H9 (cell line): ENCODE data around the gene SNAP25. TPM values are rescaled to one million over a fixed set of nuclear protein-coding genes. Genes with fewer than 3 reads are reported as not detected.

Experiments used
- DNase-seq: peaks from one replicate; pipeline ENCODE4 v3.0.0-alpha.2; 2017
- H2AFZ ChIP-seq: one replicate; pipeline ENCODE4 v1.6.1; 2013; ENCODE audit warnings: mild to moderate bottlenecking, low read length, control low read depth, moderate library complexity
- H2AK5ac ChIP-seq: 2 replicates; pipeline ENCODE4 v1.6.1; 2013; ENCODE audit warnings: low read length, control low read depth, mixed read lengths; ENCODE audit not compliant: insufficient read length
- H2BK120ac ChIP-seq: one replicate; pipeline ENCODE4 v1.6.1; 2013; ENCODE audit warnings: low read depth, mild to moderate bottlenecking, low read length, control low read depth, inconsistent platforms; ENCODE audit not compliant: poor library complexity, severe bottlenecking
- H2BK12ac ChIP-seq: 2 replicates; pipeline ENCODE4 v1.6.1; 2013; ENCODE audit warnings: low read length, control low read depth, mixed read lengths, low read depth; ENCODE audit not compliant: insufficient read length
- H2BK15ac ChIP-seq: 2 replicates; pipeline ENCODE4 v1.6.1; 2013; ENCODE audit warnings: low read depth, low read length, control low read depth
- H2BK20ac ChIP-seq: one replicate; pipeline ENCODE4 v1.6.1; 2013; ENCODE audit warnings: low read depth, mild to moderate bottlenecking, low read length, control low read depth, inconsistent platforms; ENCODE audit not compliant: poor library complexity, severe bottlenecking
- H2BK5ac ChIP-seq: 2 replicates; pipeline ENCODE4 v1.6.1; 2013; ENCODE audit warnings: low read length, control low read depth, mixed read lengths; ENCODE audit not compliant: insufficient read length
- H3K14ac ChIP-seq: 2 replicates; pipeline ENCODE4 v1.6.1; 2013; ENCODE audit warnings: low read length, control low read depth; ENCODE audit not compliant: insufficient read depth
- H3K18ac ChIP-seq: 2 replicates; pipeline ENCODE4 v1.6.1; 2013; ENCODE audit warnings: low read depth, mild to moderate bottlenecking, mixed read lengths, low read length, control low read depth; ENCODE audit not compliant: insufficient read length
- H3K23ac ChIP-seq: 2 replicates; pipeline ENCODE4 v1.6.1; 2013; ENCODE audit warnings: low read length, control low read depth, mixed read lengths, low read depth; ENCODE audit not compliant: insufficient read length
- H3K23me2 ChIP-seq: 2 replicates; pipeline ENCODE4 v1.6.1; 2013; ENCODE audit warnings: low read depth, mild to moderate bottlenecking, mixed read lengths, low read length, control low read depth; ENCODE audit not compliant: insufficient read length, poor library complexity, severe bottlenecking
- H3K27ac ChIP-seq: 2 replicates; pipeline ENCODE4 v1.5.1; 2013; ENCODE audit warnings: low read length, control low read depth, mixed read lengths, low read depth; ENCODE audit not compliant: insufficient read length
- H3K27me3 ChIP-seq: 2 replicates; pipeline ENCODE4 v1.6.1; 2013; ENCODE audit warnings: low read length, control low read depth, inconsistent platforms; ENCODE audit not compliant: insufficient read depth
- H3K4ac ChIP-seq: 2 replicates; pipeline ENCODE4 v1.6.1; 2013; ENCODE audit warnings: low read depth, mild to moderate bottlenecking, control low read depth, inconsistent platforms, low read length, moderate library complexity
- H3K4me1 ChIP-seq: 2 replicates; pipeline ENCODE4 v1.6.1; 2013; ENCODE audit warnings: low read length, control low read depth, inconsistent platforms; ENCODE audit not compliant: insufficient read depth
- H3K4me2 ChIP-seq: 2 replicates; pipeline ENCODE4 v1.6.1; 2013; ENCODE audit warnings: low read length, control low read depth, mixed read lengths; ENCODE audit not compliant: insufficient read length, insufficient read depth
- H3K56ac ChIP-seq: 2 replicates; pipeline ENCODE4 v1.6.1; 2013; ENCODE audit warnings: low read depth, mild to moderate bottlenecking, mixed read lengths, low read length, control low read depth; ENCODE audit not compliant: insufficient read length
- H3K79me1 ChIP-seq: 2 replicates; pipeline ENCODE4 v1.6.1; 2013; ENCODE audit warnings: low read depth, mild to moderate bottlenecking, moderate library complexity, low read length, control low read depth, inconsistent platforms; ENCODE audit not compliant: insufficient read depth, poor library complexity, severe bottlenecking
- H3K79me2 ChIP-seq: 2 replicates; pipeline ENCODE4 v1.6.1; 2013; ENCODE audit warnings: low read length, control low read depth, inconsistent platforms; ENCODE audit not compliant: insufficient read depth
- H3K9ac ChIP-seq: 2 replicates; pipeline ENCODE4 v1.6.1; 2013; ENCODE audit warnings: low read length, control low read depth, mixed read lengths; ENCODE audit not compliant: insufficient read length; ENCODE audit errors: extremely low read depth
- H3K9me3 ChIP-seq: one replicate; pipeline ENCODE4 v1.6.1; 2013; ENCODE audit warnings: low read depth, low read length, inconsistent platforms; ENCODE audit not compliant: control insufficient read depth
- H3T11ph ChIP-seq: one replicate; pipeline ENCODE4 v1.6.1; 2013; ENCODE audit warnings: mild to moderate bottlenecking, low read length, control low read depth, inconsistent platforms
- H4K20me1 ChIP-seq: one replicate; pipeline ENCODE4 v1.6.1; 2013; ENCODE audit not compliant: control insufficient read depth, insufficient read length, insufficient read depth
- H4K5ac ChIP-seq: 2 replicates; pipeline ENCODE4 v1.6.1; 2013; ENCODE audit warnings: low read depth, mild to moderate bottlenecking, mixed read lengths, low read length, control low read depth; ENCODE audit not compliant: insufficient read length
- H4K8ac ChIP-seq: replicated peaks from 2 replicates; pipeline ENCODE4 v1.6.1; 2013; ENCODE audit warnings: low read length, control low read depth, mixed read lengths, low read depth; ENCODE audit not compliant: insufficient read length
- H4K91ac ChIP-seq: 2 replicates; pipeline ENCODE4 v1.6.1; 2013; ENCODE audit warnings: low read depth, mild to moderate bottlenecking, moderate library complexity, mixed read lengths, low read length, control low read depth; ENCODE audit not compliant: insufficient read length
- H3K27ac Mint-ChIP-seq, 3 experiments: 2 replicates in 2 of 3; 3 replicates in 1 of 3; pipeline ENCODE4 v1.8.0; 2020 to 2021; ENCODE audit warnings: mixed read lengths in 3 of 3, mild to moderate bottlenecking in 1 of 3, moderate library complexity in 1 of 3
- H3K27me3 Mint-ChIP-seq: 2 replicates; pipeline ENCODE4 v1.8.0; 2021; ENCODE audit warnings: low read depth, mild to moderate bottlenecking, moderate library complexity, mixed read lengths
- H3K36me3 Mint-ChIP-seq, 3 experiments: 2 replicates in 2 of 3; 3 replicates in 1 of 3; pipeline ENCODE4 v1.8.0; 2020 to 2021; ENCODE audit warnings: low read depth in 3 of 3, mixed read lengths in 3 of 3; ENCODE audit not compliant: insufficient read depth in 1 of 3
- H3K4me1 Mint-ChIP-seq, 2 experiments: 2 replicates each; pipeline ENCODE4 v1.8.0; 2020; ENCODE audit warnings: mixed read lengths in 2 of 2
- H3K4me3 Mint-ChIP-seq, 2 experiments: 2 replicates in 1 of 2; 3 replicates in 1 of 2; pipeline ENCODE4 v1.8.0; 2020 to 2021; ENCODE audit warnings: mild to moderate bottlenecking in 2 of 2, mixed read lengths in 2 of 2, moderate library complexity in 1 of 2
- H3K9me3 Mint-ChIP-seq, 2 experiments: 2 replicates in 1 of 2; 3 replicates in 1 of 2; pipeline ENCODE4 v1.8.0; 2020; ENCODE audit warnings: mild to moderate bottlenecking in 2 of 2, mixed read lengths in 2 of 2, moderate library complexity in 1 of 2
- CTCF ChIP-seq: fragments of 200-600 bp; sonication (generic); conservative IDR thresholded peaks from 3 replicates; pipeline ENCODE4 v1.8.0; 2021; ENCODE audit warnings: antibody characterized with exemption, mild to moderate bottlenecking
- WGBS: extraction: QIAGEN DNeasy Blood & Tissue Kit; methylation state at CpG from one replicate; pipeline ENCODE4 v1.1.7; 2013; ENCODE audit warnings: missing lambda C conversion rate, low lambda C conversion rate, mixed read lengths; ENCODE audit not compliant: insufficient read length; ENCODE audit errors: extremely low coverage; 5-methylcytosine and 5-hydroxymethylcytosine counted together
- total RNA-seq: library from RNA; stranded (reverse); gene quantifications from 2 replicates; pipeline ENCODE4 v1.2.1, GENCODE V29; 2021

Gene SNAP25
- total RNA-seq, 1 experiment from 2014 or later, result 0.13 TPM

DNA sequence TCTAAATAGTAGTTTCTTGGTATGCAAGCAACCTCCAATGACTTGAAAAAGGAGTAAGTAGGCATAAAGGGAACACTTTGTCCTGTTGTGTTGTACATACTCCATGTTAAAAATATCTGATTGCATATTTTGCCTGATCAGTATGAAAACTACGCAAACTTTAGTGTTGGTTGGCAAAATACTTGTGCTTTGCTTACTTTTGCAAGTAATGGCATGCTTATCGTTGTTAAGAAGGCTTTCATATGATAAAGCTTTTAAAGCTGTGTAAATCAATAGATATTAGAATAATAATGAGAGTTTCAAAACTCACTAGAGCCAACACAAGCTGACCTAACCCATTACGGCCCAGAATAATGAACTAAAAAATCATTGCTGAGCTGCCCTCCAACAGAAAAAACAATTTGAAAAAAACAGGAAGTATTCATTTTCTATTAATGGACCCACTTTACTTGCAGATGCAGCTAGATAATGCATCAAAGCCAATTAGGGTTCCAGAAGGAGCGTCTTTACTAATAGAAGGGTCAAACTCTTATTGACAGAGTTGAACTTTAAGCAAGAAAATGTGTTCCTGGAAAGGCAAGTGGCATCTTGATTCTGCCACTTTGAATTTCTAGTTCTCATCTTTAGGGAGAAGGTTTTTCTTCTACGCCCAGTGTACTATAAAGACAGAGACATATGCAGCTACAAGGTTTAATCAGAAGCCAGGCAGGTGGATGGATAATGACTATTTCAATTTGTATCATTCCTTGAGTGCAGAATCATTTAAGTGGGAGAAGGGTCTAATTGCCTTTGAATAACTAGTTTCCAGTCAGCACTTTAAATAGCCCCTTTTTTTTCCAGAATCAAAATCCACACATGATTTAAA is 82.2 kb downstream of the SNAP25 start:
- Histone ChIP-seq H2BK5ac (no peak overlapping the region), H3K4me2 (peak overlapping the region; percentile 73), H2BK15ac (no peak overlapping the region), H3K79me1 (no peaks in the 10 kb centered on the region), H3K27ac (no peak overlapping the region), H2BK20ac (no peak overlapping the region), H3K56ac (no peak overlapping the region), H3K23ac (no peak overlapping the region), H3K9me3 (no peaks in the 10 kb centered on the region), H4K91ac (no peak overlapping the region), H4K8ac (no peak overlapping the region), H2AK5ac (no peak overlapping the region), H2AFZ (no peak overlapping the region), H2BK12ac (no peak overlapping the region), H3K27me3 (peaks cover 3% of the 10 kb centered on the region; the same call in 1 of the 2 replicates), H3K4ac (no peak overlapping the region), H3K4me1 (peaks cover 13% of the 10 kb centered on the region; the same call in 1 of the 2 replicates), H3T11ph (no peak overlapping the region), H3K9ac (no peak overlapping the region), H4K20me1 (no peaks in the 10 kb centered on the region), H3K79me2 (no peaks in the 10 kb centered on the region), H3K18ac (no peak overlapping the region), H2BK120ac (no peak overlapping the region), H3K23me2 (no peaks in the 10 kb centered on the region), H4K5ac (no peak overlapping the region), H3K14ac (no peak overlapping the region)
- no peak for TF ChIP-seq CTCF
- H3K27me3 Mint-ChIP-seq, result no peaks in the 10 kb centered on the region
- peak overlapping the region in 1 of 3 experiments; percentile 81; a peak in 2 of 7 replicates for H3K27ac Mint-ChIP-seq
- peak overlapping the region; percentile 7 to 27; a peak in 2 of 5 replicates for H3K4me3 Mint-ChIP-seq
- H3K36me3 Mint-ChIP-seq, result peaks cover 0 to 5% (median 0%) of the 10 kb centered on the region in 3 experiments; a peak in 1 of 7 replicates
- H3K9me3 Mint-ChIP-seq, result no peaks in the 10 kb centered on the region
- no peak for DNase-seq
- no CpG with 5 or more reads among the region's 5 CpGs for WGBS
- H3K4me1 Mint-ChIP-seq, result peaks cover 42 to 51% of the 10 kb centered on the region in 2 experiments
